Measurements from ENCODE around the gene RBAK. TPM values are rescaled to one million over a fixed set of nuclear protein-coding genes. Genes with fewer than 3 reads are reported as not detected.

The RBAK gene
- total RNA-seq, 2 experiments from 2014 or later, result 11.0 to 12.4 TPM

GRCh38 chr7:5053175-5053574 is 7.5 kb downstream of the RBAK start:
- Mint-ChIP-seq H3K4me3 (no peak overlapping the region), H3K27ac (no peak overlapping the region), H3K4me1 (ENCODE audit: low read depth) (peaks cover 44% of the 10 kb centered on the region), H3K9me3 (peaks cover 23% of the 10 kb centered on the region), H3K27me3 (no peaks in the 10 kb centered on the region), H3K36me3 (ENCODE audit: low read depth) (peaks cover 100% of the 10 kb centered on the region)
- intact Hi-C loops (cut with DNase I, micrococcal nuclease), result no loop called here
- peaks cover 72% of the 10 kb centered on the region for H3K36me3 ChIP-seq (ENCODE audit: insufficient read depth, low read length)
- ChIA-PET CTCF (no interaction called here), POLR2A (no interaction called here)
- ATAC-seq (ENCODE audit: poor library complexity) (no peak), DNase-seq (no peak)
- H3K9me3 ChIP-seq (ENCODE audit: control insufficient read depth in 1 of 2, insufficient read depth in 1 of 2, low read length in 2 of 2), result peaks cover 15 to 17% of the 10 kb centered on the region in 2 experiments
- H3K4me1 ChIP-seq (ENCODE audit: insufficient read depth, low read length), result no peaks in the 10 kb centered on the region
- H3K4me3 ChIP-seq (ENCODE audit: low read length), result no peak overlapping the region
- H3K27me3 ChIP-seq (ENCODE audit: control insufficient read depth in 1 of 2, insufficient read depth in 2 of 2, low read length in 2 of 2), result no peaks in the 10 kb centered on the region
- no peak overlapping the region for H3K27ac ChIP-seq (ENCODE audit: low read depth in 1 of 2, low read length in 2 of 2)
- no peak for TF ChIP-seq CTCF (IDR thresholded peaks at IDR 0.05)

DNA sequence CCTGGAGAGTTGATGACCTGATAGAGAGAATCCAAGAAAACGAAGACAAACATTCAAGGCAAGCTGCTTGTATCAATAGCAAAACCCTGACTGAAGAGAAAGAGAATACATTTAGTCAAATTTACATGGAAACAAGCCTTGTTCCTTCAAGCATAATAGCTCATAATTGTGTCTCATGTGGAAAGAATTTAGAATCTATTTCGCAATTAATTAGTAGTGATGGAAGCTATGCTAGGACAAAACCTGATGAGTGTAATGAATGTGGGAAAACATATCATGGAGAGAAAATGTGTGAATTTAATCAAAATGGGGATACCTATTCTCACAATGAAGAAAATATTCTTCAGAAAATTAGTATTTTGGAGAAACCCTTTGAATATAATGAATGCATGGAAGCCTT is 18.0 kb downstream of the RBAK start:
- H3K9me3 Mint-ChIP-seq, result peaks cover 17% of the 10 kb centered on the region
- no peak overlapping the region for H3K4me3 ChIP-seq (ENCODE audit: low read length)
- H3K36me3 ChIP-seq (ENCODE audit: insufficient read depth, low read length), result peaks cover 57% of the 10 kb centered on the region
- peaks cover 100% of the 10 kb centered on the region for H3K36me3 Mint-ChIP-seq (ENCODE audit: low read depth)
- H3K4me1 ChIP-seq (ENCODE audit: insufficient read depth, low read length), result no peaks in the 10 kb centered on the region
- H3K4me3 Mint-ChIP-seq, result no peak overlapping the region
- no peak overlapping the region for H3K27ac Mint-ChIP-seq
- no peak for TF ChIP-seq CTCF (IDR thresholded peaks at IDR 0.05)
- DNase-seq (no peak), ATAC-seq (ENCODE audit: poor library complexity) (no peak)
- H3K27ac ChIP-seq (ENCODE audit: low read depth in 1 of 2, low read length in 2 of 2), result no peak overlapping the region
- H3K27me3 Mint-ChIP-seq, result no peaks in the 10 kb centered on the region
- peaks cover 16 to 100% of the 10 kb centered on the region in 2 experiments for H3K9me3 ChIP-seq (ENCODE audit: control insufficient read depth in 1 of 2, insufficient read depth in 1 of 2, low read length in 2 of 2)
- H3K27me3 ChIP-seq (ENCODE audit: control insufficient read depth in 1 of 2, insufficient read depth in 2 of 2, low read length in 2 of 2), result no peaks in the 10 kb centered on the region
- ChIA-PET POLR2A (interaction anchor here (0.6 to 1.1 kb wide), 2 partner anchors 13 to 17 kb away, joined by 3 to 5 read pairs; no protein-coding TSS in a partner anchor), CTCF (no interaction called here)
- intact Hi-C loops (cut with DNase I, micrococcal nuclease), result no loop called here
- no peaks in the 10 kb centered on the region for H3K4me1 Mint-ChIP-seq (ENCODE audit: low read depth)

DNA sequence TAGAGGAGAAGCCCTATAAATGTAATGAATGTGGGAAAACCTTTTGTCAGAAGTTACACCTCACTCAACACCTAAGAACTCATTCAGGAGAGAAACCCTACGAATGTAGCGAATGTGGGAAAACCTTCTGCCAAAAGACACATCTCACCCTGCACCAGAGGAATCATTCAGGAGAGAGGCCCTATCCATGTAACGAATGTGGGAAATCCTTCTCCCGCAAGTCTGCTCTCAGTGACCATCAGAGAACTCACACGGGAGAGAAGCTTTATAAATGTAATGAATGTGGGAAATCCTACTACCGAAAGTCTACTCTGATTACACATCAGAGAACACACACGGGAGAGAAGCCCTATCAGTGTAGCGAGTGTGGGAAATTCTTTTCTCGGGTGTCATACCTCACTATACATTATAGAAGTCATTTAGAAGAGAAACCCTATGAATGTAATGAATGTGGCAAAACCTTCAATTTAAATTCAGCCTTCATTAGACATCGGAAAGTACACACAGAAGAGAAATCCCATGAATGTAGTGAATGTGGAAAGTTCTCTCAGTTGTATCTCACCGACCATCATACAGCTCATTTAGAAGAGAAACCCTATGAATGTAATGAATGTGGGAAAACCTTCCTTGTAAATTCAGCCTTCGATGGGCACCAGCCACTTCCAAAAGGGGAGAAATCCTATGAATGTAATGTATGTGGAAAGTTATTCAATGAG is 18.9 kb downstream of the RBAK start:
- no peaks in the 10 kb centered on the region for H3K4me1 Mint-ChIP-seq (ENCODE audit: low read depth)
- H3K27me3 ChIP-seq (ENCODE audit: control insufficient read depth in 1 of 2, insufficient read depth in 2 of 2, low read length in 2 of 2), result no peaks in the 10 kb centered on the region
- intact Hi-C loops (cut with DNase I, micrococcal nuclease), result no loop called here
- no peak for TF ChIP-seq CTCF (IDR thresholded peaks at IDR 0.05)
- H3K27me3 Mint-ChIP-seq, result no peaks in the 10 kb centered on the region
- no peak overlapping the region for H3K27ac Mint-ChIP-seq
- CTCF ChIA-PET, result no interaction called here
- H3K9me3 ChIP-seq (ENCODE audit: control insufficient read depth in 1 of 2, insufficient read depth in 1 of 2, low read length in 2 of 2), result peaks cover 11 to 100% of the 10 kb centered on the region in 2 experiments
- peaks cover 100% of the 10 kb centered on the region for H3K36me3 Mint-ChIP-seq (ENCODE audit: low read depth)
- POLR2A ChIA-PET, result interaction anchor here (1.1 kb wide), 1 partner anchor 14 kb away, joined by 3 read pairs; no protein-coding TSS in a partner anchor
- H3K27ac ChIP-seq (ENCODE audit: low read depth in 1 of 2, low read length in 2 of 2), result no peak overlapping the region
- no peak overlapping the region for H3K4me3 Mint-ChIP-seq
- DNase-seq (no peak), ATAC-seq (ENCODE audit: poor library complexity) (no peak)
- H3K4me1 ChIP-seq (ENCODE audit: insufficient read depth, low read length), result no peaks in the 10 kb centered on the region
- peaks cover 13% of the 10 kb centered on the region for H3K9me3 Mint-ChIP-seq
- peaks cover 48% of the 10 kb centered on the region for H3K36me3 ChIP-seq (ENCODE audit: insufficient read depth, low read length)
- H3K4me3 ChIP-seq (ENCODE audit: low read length), result no peak overlapping the region
